Measurements from ENCODE around the gene STX7.

STX7 gene

GRCh38 chr6:132405143-132405915, 107.6 kb downstream of the STX7 start:
- DNase-seq, result no peak

- DNase-seq, result no peak
Observed at GRCh38 chr6:132404736-132405135, 108.2 kb downstream of the STX7 start.

- DNase-seq, result no peak
Observed at GRCh38 chr6:132404330-132404729, 108.6 kb downstream of the STX7 start.

- no peak for DNase-seq
Observed at GRCh38 chr6:132401618-132402285, 111.2 kb downstream of the STX7 start.

- DNase-seq, result no peak
Observed at GRCh38 chr6:132400883-132401617, 111.9 kb downstream of the STX7 start, which contains the start of gene MOXD1. Gene MOXD1 (minus strand): TSS chr6:132401475. CDS start chr6:132401426, 49 bp downstream.

- no peak for DNase-seq
Observed at GRCh38 chr6:132400555-132400882, 112.4 kb downstream of the STX7 start.

- no peak for DNase-seq
Observed at GRCh38 chr6:132399376-132400074, 113.4 kb downstream of the STX7 start.
